ENCODE measurements around the gene RPP30.
"Not testable (repeated sequence)": the region's sequence is repeated elsewhere in the genome, so short reads cannot be mapped to it uniquely, and the experiment has no call there.

RPP30 gene

DNA sequence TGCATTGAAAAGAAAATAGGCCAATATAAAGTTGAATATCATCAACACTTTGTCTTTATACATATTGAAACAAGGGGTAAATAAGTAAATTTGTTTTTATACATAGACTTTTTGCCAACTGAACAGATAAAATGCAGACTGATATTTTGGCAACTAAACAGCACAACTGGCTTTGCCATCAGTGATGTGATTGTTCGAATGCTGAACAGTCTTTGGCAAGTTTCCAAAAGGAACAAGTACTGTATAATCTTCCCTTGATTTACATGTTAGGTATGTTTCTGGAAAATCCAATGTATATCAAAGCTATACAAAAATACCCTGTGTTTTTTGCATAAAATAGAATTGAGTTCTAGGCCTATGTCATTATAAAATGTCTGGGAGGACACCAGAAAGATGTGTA lies 67.3 kb downstream of the RPP30 start:
- H3K36me3 ChIP-seq (ENCODE audit: low read length): no peaks in the 10 kb centered on the region
- TF ChIP-seq, protein P1, sequence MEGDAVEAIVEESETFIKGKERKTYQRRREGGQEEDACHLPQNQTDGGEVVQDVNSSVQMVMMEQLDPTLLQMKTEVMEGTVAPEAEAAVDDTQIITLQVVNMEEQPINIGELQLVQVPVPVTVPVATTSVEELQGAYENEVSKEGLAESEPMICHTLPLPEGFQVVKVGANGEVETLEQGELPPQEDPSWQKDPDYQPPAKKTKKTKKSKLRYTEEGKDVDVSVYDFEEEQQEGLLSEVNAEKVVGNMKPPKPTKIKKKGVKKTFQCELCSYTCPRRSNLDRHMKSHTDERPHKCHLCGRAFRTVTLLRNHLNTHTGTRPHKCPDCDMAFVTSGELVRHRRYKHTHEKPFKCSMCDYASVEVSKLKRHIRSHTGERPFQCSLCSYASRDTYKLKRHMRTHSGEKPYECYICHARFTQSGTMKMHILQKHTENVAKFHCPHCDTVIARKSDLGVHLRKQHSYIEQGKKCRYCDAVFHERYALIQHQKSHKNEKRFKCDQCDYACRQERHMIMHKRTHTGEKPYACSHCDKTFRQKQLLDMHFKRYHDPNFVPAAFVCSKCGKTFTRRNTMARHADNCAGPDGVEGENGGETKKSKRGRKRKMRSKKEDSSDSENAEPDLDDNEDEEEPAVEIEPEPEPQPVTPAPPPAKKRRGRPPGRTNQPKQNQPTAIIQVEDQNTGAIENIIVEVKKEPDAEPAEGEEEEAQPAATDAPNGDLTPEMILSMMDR (IDR thresholded peaks at IDR 0.05; ENCODE audit: insufficient read depth, low read length, poor library complexity, severe bottlenecking): no peak
- no peak for TF ChIP-seq EZH2phosphoT487 (conservative IDR thresholded peaks at IDR 0.05; ENCODE audit: low read length)
- H4K20me1 ChIP-seq (ENCODE audit: low read depth, low read length): no peaks in the 10 kb centered on the region
- H3K9me3 ChIP-seq (ENCODE audit: insufficient read depth, low read length): no peaks in the 10 kb centered on the region
- no peak overlapping the region for H3K4me2 ChIP-seq (ENCODE audit: low read depth, low read length, poor library complexity, severe bottlenecking)
- H2AFZ ChIP-seq (ENCODE audit: low read depth, low read length, severe bottlenecking): no peak overlapping the region
- H3K79me2 ChIP-seq (ENCODE audit: insufficient read depth, low read length): no peaks in the 10 kb centered on the region
- no peaks in the 10 kb centered on the region for H3K9me2 ChIP-seq (replicated peaks; ENCODE audit: insufficient read depth, low read length)
- H3K27ac ChIP-seq (ENCODE audit: low read depth, low read length): no peak overlapping the region
- no peak overlapping the region for H3K4me3 ChIP-seq (ENCODE audit: insufficient read depth, low read length, poor library complexity, severe bottlenecking)
- H3K9ac ChIP-seq (ENCODE audit: low read length): no peak overlapping the region
- H3F3A ChIP-seq (ENCODE audit: insufficient read depth): no peaks in the 10 kb centered on the region
- no peaks in the 10 kb centered on the region for H3K27me3 ChIP-seq (ENCODE audit: low read length)

DNA sequence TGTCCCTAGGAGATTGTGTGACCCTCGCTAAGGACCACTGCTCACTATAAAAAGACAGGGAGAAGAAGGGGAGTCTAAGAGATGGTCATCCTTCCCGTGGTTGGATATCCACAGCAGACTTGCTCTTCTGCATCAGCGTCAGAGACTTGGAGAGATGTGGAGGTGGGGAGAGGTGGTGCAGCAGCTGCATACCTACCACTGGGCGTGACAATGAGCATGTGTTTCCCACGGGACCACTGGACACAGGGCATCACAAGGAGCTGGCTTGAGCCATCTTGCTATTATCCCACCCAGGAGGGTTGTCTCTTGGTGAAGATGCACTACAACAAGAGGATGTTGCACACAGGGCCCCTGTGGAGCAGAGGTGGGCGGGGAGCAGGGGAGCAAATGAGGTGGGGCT lies 67.9 kb downstream of the RPP30 start:
- Histone ChIP-seq H3K27me3 (ENCODE audit: low read length) (no peaks in the 10 kb centered on the region), H3K9me3 (ENCODE audit: insufficient read depth, low read length) (no peaks in the 10 kb centered on the region), H3K36me3 (ENCODE audit: low read length) (no peaks in the 10 kb centered on the region), H3F3A (ENCODE audit: insufficient read depth) (no peaks in the 10 kb centered on the region), H4K20me1 (ENCODE audit: low read depth, low read length) (no peaks in the 10 kb centered on the region), H2AFZ (ENCODE audit: low read depth, low read length, severe bottlenecking) (no peak overlapping the region), H3K27ac (ENCODE audit: low read depth, low read length) (no peak overlapping the region), H3K4me3 (ENCODE audit: insufficient read depth, low read length, poor library complexity, severe bottlenecking) (no peak overlapping the region), H3K9ac (ENCODE audit: low read length) (no peak overlapping the region), H3K9me2 (replicated peaks; ENCODE audit: insufficient read depth, low read length) (no peaks in the 10 kb centered on the region), H3K79me2 (ENCODE audit: insufficient read depth, low read length) (no peaks in the 10 kb centered on the region), H3K4me2 (ENCODE audit: low read depth, low read length, poor library complexity, severe bottlenecking) (no peak overlapping the region)
- no peak for TF ChIP-seq EZH2phosphoT487 (conservative IDR thresholded peaks at IDR 0.05; ENCODE audit: low read length)
- TF ChIP-seq, protein P1 (IDR thresholded peaks at IDR 0.05; ENCODE audit: insufficient read depth, low read length, poor library complexity, severe bottlenecking): no peak

DNA sequence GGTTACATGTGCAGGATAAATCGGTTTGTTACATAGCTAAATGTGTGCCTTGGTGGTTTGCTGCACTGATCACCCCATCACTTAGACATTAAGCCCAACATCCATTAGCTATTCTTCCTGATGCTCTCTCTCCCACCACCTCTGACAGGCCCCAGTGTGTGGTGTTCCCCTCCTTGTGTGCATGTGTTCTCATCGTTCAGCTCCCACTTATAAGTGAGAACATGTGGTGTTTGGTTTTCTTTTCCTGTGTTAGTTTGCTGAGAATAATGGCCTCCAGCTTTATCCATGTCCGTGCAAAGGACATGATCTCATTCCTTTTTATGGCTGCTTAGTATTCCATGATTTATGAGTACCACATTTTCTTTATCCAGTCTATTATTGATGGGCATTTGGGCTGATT lies 71.2 kb downstream of the RPP30 start:
- not testable (repeated sequence) for H3K9ac ChIP-seq (ENCODE audit: low read length)

DNA sequence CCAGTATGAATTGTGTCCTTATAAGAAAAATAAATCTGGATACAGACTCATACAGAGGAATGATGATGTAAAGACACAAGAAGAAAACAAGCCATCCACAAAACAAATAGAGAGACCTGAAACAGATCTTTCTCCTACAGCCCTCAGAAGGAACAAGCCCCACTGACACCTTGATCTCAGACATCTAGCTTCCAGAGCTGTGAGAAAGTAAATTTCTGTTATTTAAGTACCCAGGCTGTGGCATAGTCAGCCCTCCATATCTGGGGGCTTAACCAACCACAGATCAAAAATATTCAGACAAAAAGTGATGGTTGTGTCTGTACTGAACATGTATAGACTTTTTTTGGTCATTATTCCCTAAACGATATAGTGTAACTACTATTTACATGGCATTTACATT lies 73.0 kb downstream of the RPP30 start:
- Histone ChIP-seq H3K9me3 (ENCODE audit: insufficient read depth, low read length) (no peaks in the 10 kb centered on the region), H3K4me3 (ENCODE audit: insufficient read depth, low read length, poor library complexity, severe bottlenecking) (no peak overlapping the region), H3K36me3 (ENCODE audit: low read length) (no peaks in the 10 kb centered on the region), H3K9ac (ENCODE audit: low read length) (no peak overlapping the region), H3K27me3 (ENCODE audit: low read length) (no peaks in the 10 kb centered on the region), H2AFZ (ENCODE audit: low read depth, low read length, severe bottlenecking) (no peak overlapping the region), H3K4me2 (ENCODE audit: low read depth, low read length, poor library complexity, severe bottlenecking) (no peak overlapping the region), H3K9me2 (replicated peaks; ENCODE audit: insufficient read depth, low read length) (no peaks in the 10 kb centered on the region), H4K20me1 (ENCODE audit: low read depth, low read length) (no peaks in the 10 kb centered on the region), H3F3A (ENCODE audit: insufficient read depth) (no peaks in the 10 kb centered on the region), H3K27ac (ENCODE audit: low read depth, low read length) (no peak overlapping the region), H3K79me2 (ENCODE audit: insufficient read depth, low read length) (no peaks in the 10 kb centered on the region)
- TF ChIP-seq EZH2phosphoT487 (conservative IDR thresholded peaks at IDR 0.05; ENCODE audit: low read length): no peak
- TF ChIP-seq, protein P1 (IDR thresholded peaks at IDR 0.05; ENCODE audit: insufficient read depth, low read length, poor library complexity, severe bottlenecking): no peak

More for the DNA sequence above, 71.2 kb downstream of the RPP30 start:
- H3K9me3 ChIP-seq (ENCODE audit: insufficient read depth, low read length); H3K4me2 ChIP-seq (ENCODE audit: low read depth, low read length, poor library complexity, severe bottlenecking); H3K36me3 ChIP-seq (ENCODE audit: low read length); H3F3A ChIP-seq (ENCODE audit: insufficient read depth); H3K27me3 ChIP-seq (ENCODE audit: low read length); H2AFZ ChIP-seq (ENCODE audit: low read depth, low read length, severe bottlenecking); H4K20me1 ChIP-seq (ENCODE audit: low read depth, low read length); H3K27ac ChIP-seq (ENCODE audit: low read depth, low read length); H3K79me2 ChIP-seq (ENCODE audit: insufficient read depth, low read length); H3K9me2 ChIP-seq (replicated peaks; ENCODE audit: insufficient read depth, low read length); H3K4me3 ChIP-seq (ENCODE audit: insufficient read depth, low read length, poor library complexity, severe bottlenecking): not testable (repeated sequence)

Measured in SU-DHL-6 (cell line).